Measurements from ENCODE around the gene FSTL4. TPM values are rescaled to one million over a fixed set of nuclear protein-coding genes. Genes with fewer than 3 reads are reported as not detected.

The FSTL4 gene
- total and polyA plus RNA-seq, 2 of the 4 experiments (the other 2 are of a cell fraction) = 0.18 TPM; not detected in 1

DNA sequence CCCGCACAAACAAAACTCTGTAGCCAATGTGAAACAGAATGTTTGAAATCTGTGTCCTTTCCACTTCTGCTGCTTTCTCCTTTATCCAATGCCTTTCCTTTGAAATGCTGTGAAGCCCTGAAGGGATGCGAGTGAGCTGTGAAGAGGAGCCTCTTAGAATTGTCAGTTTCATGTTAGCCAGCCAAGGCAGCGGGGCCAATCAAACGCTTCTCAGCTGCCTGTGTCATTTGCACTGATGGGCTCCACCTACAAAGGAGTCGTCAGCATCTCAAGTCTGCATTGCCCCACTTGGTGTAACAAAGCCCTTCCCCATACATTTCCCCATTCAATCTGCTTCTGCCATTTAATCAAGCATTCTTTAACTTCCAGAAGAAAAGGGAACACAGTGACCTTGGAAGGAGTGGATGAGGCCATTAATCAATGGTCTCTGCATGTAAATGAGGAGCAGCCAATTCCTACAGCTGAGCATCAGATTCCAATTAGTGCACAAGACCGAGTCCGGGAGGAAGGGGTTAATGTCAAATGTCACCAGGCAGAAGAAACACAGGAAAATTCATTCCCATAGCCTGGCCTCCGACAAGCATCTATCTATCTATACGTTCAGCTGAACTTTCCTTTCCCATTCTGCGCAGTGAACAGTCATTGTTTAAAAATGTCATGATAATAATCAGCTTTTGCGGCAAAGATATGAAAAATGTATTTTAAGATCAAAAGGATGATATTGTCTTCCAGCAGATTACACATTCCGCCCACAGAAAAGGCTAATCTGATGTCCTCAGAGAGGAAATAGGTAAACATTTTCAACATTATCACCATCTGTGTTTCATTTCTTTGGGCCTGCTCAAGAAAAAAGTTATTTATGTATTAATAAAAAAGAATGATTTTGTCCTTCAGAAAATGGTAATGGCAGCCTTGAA lies 154.6 kb downstream of the FSTL4 start:
- intact Hi-C loops (cut with micrococcal nuclease) (no loop called here), in situ Hi-C loops (cut with MboI; ENCODE audit: low sequenced_read_pairs) (no loop called here), dilution Hi-C loops (cut with HindIII; ENCODE audit: low sequenced_read_pairs, unreplicated experiment) (no loop called here)
- Histone ChIP-seq H2BK20ac (ENCODE audit: low read depth, low read length) (no peak overlapping the region), H3K23ac (ENCODE audit: low read depth, low read length) (no peak overlapping the region), H4K20me1 (ENCODE audit: insufficient read depth, low read length) (no peaks in the 10 kb centered on the region), H3K4me1 (ENCODE audit: control insufficient read depth, insufficient read depth, low read length) (no peaks in the 10 kb centered on the region), H3K14ac (replicated peaks; ENCODE audit: low read depth, low read length) (no peak overlapping the region), H3K9me1 (ENCODE audit: insufficient read depth, low read length) (no peaks in the 10 kb centered on the region), H2BK15ac (ENCODE audit: low read depth, low read length) (no peak overlapping the region), H2BK5ac (ENCODE audit: low read depth, low read length, poor library complexity, severe bottlenecking) (no peak overlapping the region), H2AFZ (replicated peaks; ENCODE audit: low read length, poor library complexity) (no peak overlapping the region), H2AK9ac (replicated peaks; ENCODE audit: low read depth, low read length, poor library complexity) (no peak overlapping the region), H4K5ac (ENCODE audit: low read depth, low read length) (no peak overlapping the region), H3K9me3 (ENCODE audit: control insufficient read depth, insufficient read depth, low read length) (no peaks in the 10 kb centered on the region), H3K4me2 (ENCODE audit: low read depth, low read length) (no peak overlapping the region), H3K27ac (ENCODE audit: insufficient read depth, low read length) (no peak overlapping the region), H3K18ac (ENCODE audit: low read depth, low read length) (no peak overlapping the region), H2BK120ac (ENCODE audit: low read depth, low read length) (no peak overlapping the region), H4K91ac (ENCODE audit: insufficient read depth, low read depth, low read length) (no peak overlapping the region), H3K56ac (ENCODE audit: extremely low read depth, insufficient read depth, low read length) (no peak overlapping the region), H3K4ac (ENCODE audit: low read depth, low read length) (no peak overlapping the region), H3K9ac (ENCODE audit: low read depth, low read length) (no peak overlapping the region), H3K79me1 (ENCODE audit: low read depth in 1 of 2, low read length in 2 of 2) (no peaks in the 10 kb centered on the region), H3K27me3 (ENCODE audit: control insufficient read depth, insufficient read depth, low read length) (peaks cover 2% of the 10 kb centered on the region; the same call in 1 of the 2 replicates), H3K4me3 (ENCODE audit: insufficient read depth, low read depth, low read length) (no peak overlapping the region), H3K36me3 (ENCODE audit: control insufficient read depth, insufficient read depth, low read length) (no peaks in the 10 kb centered on the region), H4K8ac (ENCODE audit: low read depth in 2 of 2, low read length in 2 of 2) (no peak overlapping the region), H2AK5ac (ENCODE audit: low read depth, low read length) (no peak overlapping the region)
- no TSS peak for BruUV-seq (replicated peaks)
- ATAC-seq (ENCODE audit: low read depth) (no peak), DNase-seq (no peak)
- ChIA-PET CTCF (no interaction called here), POLR2A (ENCODE audit: unreplicated experiment) (no interaction called here)
- TF ChIP-seq RFX5 (IDR thresholded peaks at IDR 0.05; ENCODE audit: low read depth, low read length) (no peak), SMC3 (IDR thresholded peaks at IDR 0.05; ENCODE audit: low read depth, low read length) (no peak)
- WGBS, 2 experiments (ENCODE audit: extremely low coverage in 2 of 2, insufficient read length in 1 of 2) = 66% methylated on average over 4 of the region's 12 CpGs; no CpG with 5 or more reads in 1 of the 2 experiments

All from IMR-90 (cell line).